GM18861 (cell line): ENCODE measurements around the gene TFF2.

Source experiments
- ATAC-seq: cut with Tn5 transposase; IDR thresholded peaks from one replicate; pipeline ENCODE4 v1.9.1; 2021; ENCODE audit not compliant: unreplicated experiment

Gene TFF2

GRCh38 chr21:42366292-42367010 lies 15.7 kb upstream of the TFF2 start, which contains the start of gene TFF1:
Gene TFF1, minus strand, starts transcription at chr21:42366535. Its CDS starts 40 bp downstream, at chr21:42366495.
- no peak for ATAC-seq

- ATAC-seq, result no peak
Measured at GRCh38 chr21:42365770-42366169, 15.0 kb upstream of the TFF2 start.

- ATAC-seq, result no peak
Measured at GRCh38 chr21:42364304-42364865, 13.6 kb upstream of the TFF2 start.

GRCh38 chr21:42363312-42363711 lies 12.5 kb upstream of the TFF2 start:
- no peak for ATAC-seq

GRCh38 chr21:42362700-42363099 lies 11.9 kb upstream of the TFF2 start:
- ATAC-seq, result no peak

- ATAC-seq, result no peak
Measured at GRCh38 chr21:42362198-42362597, 11.4 kb upstream of the TFF2 start.

GRCh38 chr21:42361286-42361685 lies 10.5 kb upstream of the TFF2 start:
- ATAC-seq, result no peak

- no peak for ATAC-seq
Measured at GRCh38 chr21:42360317-42360716, 9.5 kb upstream of the TFF2 start.

- ATAC-seq, result no peak
Measured at GRCh38 chr21:42358937-42359336, 8.1 kb upstream of the TFF2 start.

GRCh38 chr21:42358261-42358660 lies 7.5 kb upstream of the TFF2 start:
- ATAC-seq, result no peak

GRCh38 chr21:42357307-42357706 lies 6.5 kb upstream of the TFF2 start:
- ATAC-seq, result no peak

GRCh38 chr21:42356650-42357049 lies 5.9 kb upstream of the TFF2 start:
- no peak for ATAC-seq

- ATAC-seq, result no peak
Measured at GRCh38 chr21:42356046-42356445, 5.3 kb upstream of the TFF2 start.

GRCh38 chr21:42353623-42354022 lies 2.8 kb upstream of the TFF2 start:
- ATAC-seq, result no peak

GRCh38 chr21:42352441-42353095 lies 1.8 kb upstream of the TFF2 start:
- ATAC-seq, result no peak

- ATAC-seq, result no peak
Measured at GRCh38 chr21:42351626-42352440, 1.0 kb upstream of the TFF2 start.

- no peak for ATAC-seq
Measured at GRCh38 chr21:42350318-42350910, 380 bp downstream of the TFF2 start.

GRCh38 chr21:42349420-42350317 lies 1.1 kb downstream of the TFF2 start:
- ATAC-seq, result no peak

GRCh38 chr21:42348762-42349161 lies 2.0 kb downstream of the TFF2 start:
- ATAC-seq, result no peak
